Measurements from ENCODE around the gene C19orf44.
"Not testable (repeated sequence)": the region's sequence is repeated elsewhere in the genome, so short reads cannot be mapped to it uniquely, and the experiment has no call there.

The C19orf44 gene

GRCh38 chr19:16508546-16508945 lies 12.4 kb downstream of the C19orf44 start:
- TF ChIP-seq CTCF (IDR thresholded peaks at IDR 0.05; ENCODE audit: low read depth, low read length, missing control alignments) = no peak
- no peak overlapping the region for H3K4me3 ChIP-seq (replicated peaks; ENCODE audit: low read depth, low read length)
- no peak for DNase-seq (ENCODE audit: extremely low read depth, low read depth)

- TF ChIP-seq CTCF (IDR thresholded peaks at IDR 0.05; ENCODE audit: low read depth, low read length, missing control alignments) = no peak
- DNase-seq (ENCODE audit: extremely low read depth, low read depth) = no peak
- H3K4me3 ChIP-seq (replicated peaks; ENCODE audit: low read depth, low read length) = no peak overlapping the region
These were observed 13.2 kb downstream of the C19orf44 start for GRCh38 chr19:16509141-16510061.

GRCh38 chr19:16512611-16513010 lies 16.4 kb downstream of the C19orf44 start:
- not testable (repeated sequence) for H3K4me3 ChIP-seq (replicated peaks; ENCODE audit: low read depth, low read length); DNase-seq (ENCODE audit: extremely low read depth, low read depth)

GRCh38 chr19:16514383-16515019 lies 18.3 kb downstream of the C19orf44 start:
- TF ChIP-seq CTCF (IDR thresholded peaks at IDR 0.05; ENCODE audit: low read depth, low read length, missing control alignments) = no peak
- H3K4me3 ChIP-seq (replicated peaks; ENCODE audit: low read depth, low read length) = no peak overlapping the region
- DNase-seq (ENCODE audit: extremely low read depth, low read depth) = no peak

GRCh38 chr19:16516381-16516780 lies 20.2 kb downstream of the C19orf44 start:
- TF ChIP-seq CTCF (IDR thresholded peaks at IDR 0.05; ENCODE audit: low read depth, low read length, missing control alignments) = no peak
- H3K4me3 ChIP-seq (replicated peaks; ENCODE audit: low read depth, low read length) = no peak overlapping the region
- no peak for DNase-seq (ENCODE audit: extremely low read depth, low read depth)

- TF ChIP-seq CTCF (IDR thresholded peaks at IDR 0.05; ENCODE audit: low read depth, low read length, missing control alignments) = no peak
- no peak for DNase-seq (ENCODE audit: extremely low read depth, low read depth)
- H3K4me3 ChIP-seq (replicated peaks; ENCODE audit: low read depth, low read length) = no peak overlapping the region
These were observed 20.9 kb downstream of the C19orf44 start for GRCh38 chr19:16516923-16517610.

GRCh38 chr19:16518061-16518460 lies 21.9 kb downstream of the C19orf44 start:
- TF ChIP-seq CTCF (IDR thresholded peaks at IDR 0.05; ENCODE audit: low read depth, low read length, missing control alignments) = no peak
- no peak for DNase-seq (ENCODE audit: extremely low read depth, low read depth)
- no peak overlapping the region for H3K4me3 ChIP-seq (replicated peaks; ENCODE audit: low read depth, low read length)
